Measurements from ENCODE around the gene AUTS2.

The AUTS2 gene

GRCh38 chr7:70602117-70602516 lies 1003.8 kb downstream of the AUTS2 start:
- Histone ChIP-seq H3K4me2 (ENCODE audit: low read depth, low read length, poor library complexity, severe bottlenecking) (no peak overlapping the region), H3K27ac (ENCODE audit: low read depth, low read length) (no peak overlapping the region), H2AFZ (ENCODE audit: low read depth, low read length, severe bottlenecking) (no peak overlapping the region), H3K4me3 (ENCODE audit: insufficient read depth, low read length, poor library complexity, severe bottlenecking) (no peak overlapping the region), H3K79me2 (ENCODE audit: insufficient read depth, low read length) (no peaks in the 10 kb centered on the region), H4K20me1 (ENCODE audit: low read depth, low read length) (no peaks in the 10 kb centered on the region), H3F3A (ENCODE audit: insufficient read depth) (no peaks in the 10 kb centered on the region), H3K9ac (ENCODE audit: low read length) (no peak overlapping the region), H3K36me3 (ENCODE audit: low read length) (no peaks in the 10 kb centered on the region), H3K27me3 (ENCODE audit: low read length) (no peaks in the 10 kb centered on the region), H3K9me3 (ENCODE audit: insufficient read depth, low read length) (no peaks in the 10 kb centered on the region; the same call in 1 of the 2 replicates), H3K9me2 (replicated peaks; ENCODE audit: insufficient read depth, low read length) (no peaks in the 10 kb centered on the region)
- no peak for TF ChIP-seq EZH2phosphoT487 (conservative IDR thresholded peaks at IDR 0.05; ENCODE audit: low read length)
- TF ChIP-seq CTCF (IDR thresholded peaks at IDR 0.05; ENCODE audit: insufficient read depth, low read length, poor library complexity, severe bottlenecking) = no peak

- H3K36me3 ChIP-seq (ENCODE audit: low read length) = no peaks in the 10 kb centered on the region
- H3K4me3 ChIP-seq (ENCODE audit: insufficient read depth, low read length, poor library complexity, severe bottlenecking) = no peak overlapping the region
- H3K4me2 ChIP-seq (ENCODE audit: low read depth, low read length, poor library complexity, severe bottlenecking) = no peak overlapping the region
- H3K9me2 ChIP-seq (replicated peaks; ENCODE audit: insufficient read depth, low read length) = no peaks in the 10 kb centered on the region
- H2AFZ ChIP-seq (ENCODE audit: low read depth, low read length, severe bottlenecking) = no peak overlapping the region
- H3K27ac ChIP-seq (ENCODE audit: low read depth, low read length) = no peak overlapping the region
- no peak overlapping the region for H3K9ac ChIP-seq (ENCODE audit: low read length)
- no peaks in the 10 kb centered on the region for H3F3A ChIP-seq (ENCODE audit: insufficient read depth)
- no peaks in the 10 kb centered on the region for H3K9me3 ChIP-seq (ENCODE audit: insufficient read depth, low read length)
- H3K79me2 ChIP-seq (ENCODE audit: insufficient read depth, low read length) = no peaks in the 10 kb centered on the region
- no peak for TF ChIP-seq EZH2phosphoT487 (conservative IDR thresholded peaks at IDR 0.05; ENCODE audit: low read length)
- TF ChIP-seq CTCF (IDR thresholded peaks at IDR 0.05; ENCODE audit: insufficient read depth, low read length, poor library complexity, severe bottlenecking) = no peak
- H3K27me3 ChIP-seq (ENCODE audit: low read length) = no peaks in the 10 kb centered on the region
- H4K20me1 ChIP-seq (ENCODE audit: low read depth, low read length) = no peaks in the 10 kb centered on the region
Measured at GRCh38 chr7:70607281-70607680, 1009.0 kb downstream of the AUTS2 start.

GRCh38 chr7:70607759-70608158 lies 1009.5 kb downstream of the AUTS2 start:
- no peak for TF ChIP-seq CTCF (IDR thresholded peaks at IDR 0.05; ENCODE audit: insufficient read depth, low read length, poor library complexity, severe bottlenecking)
- TF ChIP-seq EZH2phosphoT487 (conservative IDR thresholded peaks at IDR 0.05; ENCODE audit: low read length) = no peak
- Histone ChIP-seq H3K4me2 (ENCODE audit: low read depth, low read length, poor library complexity, severe bottlenecking) (no peak overlapping the region), H3F3A (ENCODE audit: insufficient read depth) (no peaks in the 10 kb centered on the region)

More at GRCh38 chr7:70607759-70608158, 1009.5 kb downstream of the AUTS2 start:
- no peak overlapping the region for H3K4me3 ChIP-seq (ENCODE audit: insufficient read depth, low read length, poor library complexity, severe bottlenecking)
- H3K9ac ChIP-seq (ENCODE audit: low read length) = no peak overlapping the region
- H4K20me1 ChIP-seq (ENCODE audit: low read depth, low read length) = no peaks in the 10 kb centered on the region
- no peaks in the 10 kb centered on the region for H3K9me3 ChIP-seq (ENCODE audit: insufficient read depth, low read length)
- no peak overlapping the region for H3K27ac ChIP-seq (ENCODE audit: low read depth, low read length)
- H2AFZ ChIP-seq (ENCODE audit: low read depth, low read length, severe bottlenecking) = no peak overlapping the region
- no peaks in the 10 kb centered on the region for H3K36me3 ChIP-seq (ENCODE audit: low read length)
- no peaks in the 10 kb centered on the region for H3K9me2 ChIP-seq (replicated peaks; ENCODE audit: insufficient read depth, low read length)
- no peaks in the 10 kb centered on the region for H3K27me3 ChIP-seq (ENCODE audit: low read length)
- H3K79me2 ChIP-seq (ENCODE audit: insufficient read depth, low read length) = no peaks in the 10 kb centered on the region

All from SU-DHL-6 (cell line).